Epithelial cell of proximal tubule (primary cell): ENCODE measurements around the gene ARL14EPL. TPM values are rescaled to one million over a fixed set of nuclear protein-coding genes. Genes with fewer than 3 reads are reported as not detected.

Source experiments
- DNase-seq: peaks from one replicate; pipeline ENCODE4 v3.0.0-alpha.2; 2011; ENCODE audit warnings: low read depth
- H3K4me3 ChIP-seq: 2 replicates; pipeline ENCODE4 v1.5.1; 2011; ENCODE audit warnings: low read depth, mild to moderate bottlenecking, low read length
- total RNA-seq: library from RNA; depleted of rRNA; stranded (reverse); fragments of >200 nt; gene quantifications from 2 replicates; pipeline ENCODE4 v1.2.3, GENCODE V29; 2015
- TF ChIP-seq, protein P1 (sequence below): conservative IDR thresholded peaks from 2 replicates; pipeline ENCODE4 v1.5.1; 2012; ENCODE audit warnings: low read depth, mild to moderate bottlenecking, low read length

ARL14EPL gene
- total RNA-seq, 1 donor from 2014 or later, result 0.17 TPM

DNA sequence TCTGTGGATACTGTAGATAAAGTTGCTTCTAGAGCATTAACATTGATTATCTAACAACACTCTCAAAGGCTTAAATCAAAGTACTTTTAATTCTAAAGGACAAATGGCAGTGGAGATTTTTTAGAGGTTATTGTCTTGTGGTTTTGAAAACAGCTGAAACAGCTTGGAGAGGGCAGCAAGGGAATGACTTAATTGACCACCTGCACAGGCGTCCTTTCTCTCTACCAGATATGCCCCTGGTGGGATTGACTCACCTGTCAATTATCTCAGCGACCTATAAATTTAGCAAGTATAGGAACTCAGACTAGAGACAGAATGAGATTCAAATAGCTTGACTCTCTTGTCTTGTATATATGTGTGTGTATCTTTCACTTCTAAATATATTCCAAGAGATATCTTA is 13.5 kb downstream of the ARL14EPL start:
- H3K4me3 ChIP-seq, result no peak overlapping the region
- TF ChIP-seq, protein P1, sequence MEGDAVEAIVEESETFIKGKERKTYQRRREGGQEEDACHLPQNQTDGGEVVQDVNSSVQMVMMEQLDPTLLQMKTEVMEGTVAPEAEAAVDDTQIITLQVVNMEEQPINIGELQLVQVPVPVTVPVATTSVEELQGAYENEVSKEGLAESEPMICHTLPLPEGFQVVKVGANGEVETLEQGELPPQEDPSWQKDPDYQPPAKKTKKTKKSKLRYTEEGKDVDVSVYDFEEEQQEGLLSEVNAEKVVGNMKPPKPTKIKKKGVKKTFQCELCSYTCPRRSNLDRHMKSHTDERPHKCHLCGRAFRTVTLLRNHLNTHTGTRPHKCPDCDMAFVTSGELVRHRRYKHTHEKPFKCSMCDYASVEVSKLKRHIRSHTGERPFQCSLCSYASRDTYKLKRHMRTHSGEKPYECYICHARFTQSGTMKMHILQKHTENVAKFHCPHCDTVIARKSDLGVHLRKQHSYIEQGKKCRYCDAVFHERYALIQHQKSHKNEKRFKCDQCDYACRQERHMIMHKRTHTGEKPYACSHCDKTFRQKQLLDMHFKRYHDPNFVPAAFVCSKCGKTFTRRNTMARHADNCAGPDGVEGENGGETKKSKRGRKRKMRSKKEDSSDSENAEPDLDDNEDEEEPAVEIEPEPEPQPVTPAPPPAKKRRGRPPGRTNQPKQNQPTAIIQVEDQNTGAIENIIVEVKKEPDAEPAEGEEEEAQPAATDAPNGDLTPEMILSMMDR, result no peak
- no peak for DNase-seq

DNA sequence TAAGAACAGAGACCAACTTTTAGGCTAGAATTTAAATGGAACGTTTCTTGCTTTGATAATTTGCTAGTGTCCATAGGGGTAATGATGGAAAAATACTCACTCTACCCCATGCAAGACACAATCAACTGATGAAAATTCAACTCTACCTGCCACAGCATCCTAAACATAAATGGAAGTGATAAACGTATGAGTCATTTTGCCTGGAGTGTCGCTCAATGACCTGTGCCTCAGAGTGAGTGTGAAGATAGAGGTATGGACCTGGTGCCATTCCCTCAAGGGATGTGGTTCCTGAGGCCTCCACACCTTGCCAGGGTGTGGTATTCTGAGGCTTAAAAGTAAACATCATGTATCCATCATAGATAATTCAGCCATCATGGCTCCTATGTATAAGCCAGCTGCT is 14.0 kb downstream of the ARL14EPL start:
- no peak overlapping the region for H3K4me3 ChIP-seq
- TF ChIP-seq, protein P1, result no peak
- DNase-seq, result no peak

DNA sequence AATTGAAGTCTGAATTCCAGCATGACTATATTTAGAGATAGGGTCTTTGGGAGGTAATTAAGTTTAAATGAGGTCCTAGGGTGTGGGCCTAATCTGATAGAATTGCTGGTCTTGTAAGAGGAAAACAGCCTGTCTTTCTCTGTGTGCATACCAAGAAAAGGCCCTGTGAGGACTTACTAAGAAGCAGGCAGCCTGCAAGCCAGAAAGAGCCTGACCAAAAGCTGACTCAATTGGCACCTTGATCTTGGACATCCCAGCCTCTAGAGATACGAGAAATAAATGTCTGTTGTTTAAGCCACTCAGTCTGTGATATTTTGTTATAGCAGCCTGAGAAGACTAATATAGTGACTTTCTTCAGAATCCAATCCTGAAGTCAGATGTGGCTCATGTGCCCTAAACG is 14.6 kb downstream of the ARL14EPL start:
- no peak for DNase-seq
- TF ChIP-seq, protein P1, result no peak
- H3K4me3 ChIP-seq, result no peak overlapping the region

DNA sequence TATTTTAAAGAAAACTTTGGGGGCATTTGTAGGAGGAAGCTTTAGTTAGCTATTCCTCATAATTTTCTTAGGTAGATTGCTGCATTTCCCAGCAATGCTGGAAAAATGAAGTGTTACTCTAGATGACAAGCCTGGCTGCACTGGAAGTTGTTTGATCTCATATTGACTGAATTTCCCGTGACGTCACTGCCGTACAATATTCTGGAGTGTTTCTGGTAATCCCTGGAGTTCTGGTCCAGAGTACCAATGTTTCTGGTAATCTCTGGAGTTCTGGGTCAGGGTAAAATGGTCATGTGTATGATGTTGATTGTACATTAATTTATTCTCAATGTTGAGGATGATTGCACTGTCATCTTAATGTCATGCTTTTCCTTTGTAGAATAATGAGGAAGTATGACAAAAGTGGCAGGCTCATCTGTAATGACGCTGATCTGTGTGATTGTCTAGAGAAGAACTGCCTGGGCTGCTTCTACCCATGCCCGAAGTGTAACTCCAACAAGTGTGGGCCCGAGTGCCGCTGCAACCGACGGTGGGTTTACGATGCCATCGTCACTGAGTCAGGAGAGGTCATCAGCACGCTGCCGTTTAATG is 26.2 kb downstream of the ARL14EPL start:
- TF ChIP-seq, protein P1, result no peak
- DNase-seq, result no peak
- H3K4me3 ChIP-seq, result no peak overlapping the region

DNA sequence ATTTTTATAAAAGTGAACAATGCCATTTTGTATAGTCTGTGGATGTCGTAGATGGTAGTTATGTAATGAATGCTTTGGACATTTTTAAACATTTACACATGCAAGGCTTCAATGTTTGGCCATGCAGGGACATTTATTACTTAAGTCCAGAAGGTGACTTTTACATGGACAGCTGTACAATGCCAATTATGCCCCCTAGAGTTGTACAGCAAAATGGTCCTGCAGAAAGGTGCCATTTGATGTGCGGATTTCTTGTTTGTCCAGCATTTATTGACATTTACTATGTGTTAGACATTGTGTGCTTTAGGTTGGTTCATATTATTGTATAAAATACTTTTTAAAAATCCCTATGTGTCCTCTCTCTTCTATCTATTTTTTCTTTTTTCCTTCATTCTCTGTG is 30.1 kb downstream of the ARL14EPL start:
- H3K4me3 ChIP-seq, result no peak overlapping the region
- no peak for DNase-seq
- TF ChIP-seq, protein P1, result no peak

DNA sequence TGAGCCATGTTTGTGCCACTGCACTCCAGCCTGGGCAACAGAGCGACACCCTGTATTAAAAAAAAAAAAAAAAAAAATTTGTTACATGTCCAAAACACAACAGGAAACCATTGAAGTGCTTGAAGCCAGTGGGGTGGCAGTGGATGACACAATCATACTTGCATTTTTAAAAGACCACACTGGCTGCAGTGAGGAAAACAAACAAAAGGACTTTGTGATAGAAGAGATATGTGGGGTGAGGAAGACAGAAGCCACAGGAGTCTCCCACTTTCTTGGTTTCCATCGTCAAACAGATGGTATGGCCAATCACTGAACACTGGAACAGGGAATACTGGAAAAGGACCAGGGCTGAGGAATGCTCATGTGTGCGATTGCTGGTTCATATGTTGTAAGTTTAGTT is 31.7 kb downstream of the ARL14EPL start:
- TF ChIP-seq, protein P1, result no peak
- DNase-seq, result no peak

DNA sequence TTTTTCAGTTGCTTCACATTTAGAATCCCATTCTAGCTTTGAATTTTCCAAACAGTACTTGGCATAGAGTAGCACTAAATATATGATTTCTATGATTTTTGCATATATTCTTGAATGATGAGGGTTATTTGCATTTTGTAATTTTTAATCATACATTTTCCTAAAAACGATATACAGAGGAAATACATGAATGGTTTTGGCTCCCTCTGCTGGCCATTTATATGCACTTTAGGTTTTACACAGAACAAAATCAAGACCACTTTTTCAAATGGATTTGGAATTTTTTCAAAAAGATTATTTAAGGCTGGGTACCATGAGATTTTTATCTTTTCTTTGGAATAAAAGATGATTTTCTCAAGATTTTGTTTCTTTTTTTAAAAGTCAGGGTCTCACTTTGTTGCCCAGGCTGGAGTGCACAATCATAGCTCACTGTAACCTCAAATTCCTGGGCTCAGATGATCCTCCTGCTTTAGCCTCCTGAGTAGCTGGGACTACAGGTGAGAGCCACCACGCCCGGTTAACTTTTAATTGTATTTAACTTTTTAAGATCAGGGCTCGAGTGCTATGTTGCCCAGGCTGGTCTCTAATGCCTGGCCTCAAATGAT is 35.9 kb downstream of the ARL14EPL start:
- DNase-seq, result no peak
- TF ChIP-seq, protein P1, result peak; percentile 65

More for the DNA sequence above, 31.7 kb downstream of the ARL14EPL start:
- no peak overlapping the region for H3K4me3 ChIP-seq

More for the DNA sequence above, 35.9 kb downstream of the ARL14EPL start:
- H3K4me3 ChIP-seq, result no peak overlapping the region
